M059J (cell line): ENCODE data around the gene AGBL4. TPM values are rescaled to one million over a fixed set of nuclear protein-coding genes. Genes with fewer than 3 reads are reported as not detected.

Source experiments
- DNase-seq: peaks from one replicate; pipeline ENCODE4 v3.0.0-alpha.2; 2012; ENCODE audit warnings: low read depth
- total RNA-seq: library from RNA; depleted of rRNA; stranded (reverse); fragments of >200 nt; shearing (Covaris generic); gene quantifications from 2 replicates; pipeline ENCODE4 v1.2.3, GENCODE V29; 2014

Gene AGBL4
- total RNA-seq, 1 experiment from 2014 or later: not detected

DNA sequence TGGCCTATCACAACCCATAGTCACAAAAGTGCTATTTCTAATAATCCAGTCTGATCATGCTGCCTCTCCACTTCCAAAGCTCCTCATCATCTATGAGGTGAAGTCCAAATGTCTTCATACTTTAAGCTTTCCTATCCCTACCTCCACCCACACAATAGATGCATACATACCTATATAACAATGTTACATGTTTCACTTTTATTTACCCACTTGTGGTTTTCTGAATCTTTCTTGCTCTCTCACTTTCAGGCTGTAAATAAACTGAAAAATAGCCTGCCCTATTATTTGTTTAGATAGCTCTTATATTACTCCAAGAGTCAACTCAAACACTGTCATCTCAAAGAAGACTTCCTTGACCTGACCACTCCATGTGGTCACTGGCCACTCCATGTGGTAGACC lies 840.3 kb downstream of the AGBL4 start:
- no peak for DNase-seq

DNA sequence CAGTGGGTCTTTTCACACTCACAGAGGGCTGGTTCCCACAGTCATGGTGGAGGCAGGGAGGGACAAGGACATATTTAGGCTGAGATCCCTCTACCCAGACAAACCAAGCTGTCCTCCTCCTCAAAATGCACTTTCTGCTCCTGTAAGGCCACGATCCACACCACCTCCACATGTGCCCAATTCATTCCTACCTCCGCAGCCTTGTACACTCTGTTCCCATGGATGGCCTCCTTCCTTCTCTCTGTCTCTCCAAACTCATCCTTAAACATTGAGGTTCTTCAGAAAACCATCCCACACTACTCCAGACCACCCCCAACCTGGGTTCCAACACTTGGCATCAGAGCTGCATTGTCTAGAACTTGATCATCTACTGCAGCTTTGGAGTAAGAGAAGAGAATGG lies 842.7 kb downstream of the AGBL4 start:
- DNase-seq: no peak

DNA sequence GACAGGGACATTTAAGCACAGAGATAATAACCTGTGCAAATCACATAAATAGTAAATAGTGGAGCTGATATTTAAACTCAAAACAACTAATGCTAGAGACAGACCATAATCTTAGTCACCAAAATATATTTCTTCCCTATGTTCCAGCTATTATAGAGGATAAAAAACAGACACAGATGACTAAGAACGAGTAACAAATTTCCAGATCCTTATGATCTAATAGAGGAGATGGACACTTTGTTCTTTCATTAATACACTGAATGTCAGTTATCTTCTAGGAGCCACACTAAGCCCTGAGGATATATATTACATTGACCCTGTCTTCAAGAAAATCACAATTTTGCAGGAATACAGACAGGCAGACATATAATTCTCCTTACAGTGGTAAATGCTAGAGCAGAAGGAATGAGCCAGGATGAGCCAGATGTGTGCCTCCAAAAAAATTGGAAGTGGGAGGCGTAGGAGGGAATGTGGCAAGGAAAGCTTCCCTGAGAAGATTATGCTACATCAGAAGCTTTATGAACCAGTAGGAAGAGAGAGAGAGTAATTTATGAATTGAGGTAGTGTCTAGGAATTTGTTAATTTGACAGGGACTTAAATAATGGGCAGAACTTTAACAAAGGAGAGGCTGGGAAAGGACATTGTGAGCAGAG lies 851.7 kb downstream of the AGBL4 start:
- no peak for DNase-seq

DNA sequence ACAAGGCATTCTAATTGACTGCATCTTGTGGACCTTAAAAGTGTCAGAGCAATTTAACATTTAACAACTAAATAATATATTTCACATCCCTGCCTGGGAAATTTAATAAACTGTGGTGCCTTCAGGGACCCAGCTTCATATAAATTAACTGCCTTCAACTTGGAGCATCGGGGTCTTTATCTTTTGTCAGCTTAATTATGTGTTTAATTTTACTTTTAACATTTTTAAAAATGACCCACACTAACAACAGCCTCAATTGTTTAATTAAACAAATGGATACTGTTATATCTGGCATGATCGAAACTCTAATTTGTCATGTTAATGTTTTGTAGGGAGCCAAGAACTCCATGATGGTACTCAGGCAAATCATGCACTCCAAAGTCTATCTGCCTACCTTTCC lies 857.7 kb downstream of the AGBL4 start:
- DNase-seq: no peak

DNA sequence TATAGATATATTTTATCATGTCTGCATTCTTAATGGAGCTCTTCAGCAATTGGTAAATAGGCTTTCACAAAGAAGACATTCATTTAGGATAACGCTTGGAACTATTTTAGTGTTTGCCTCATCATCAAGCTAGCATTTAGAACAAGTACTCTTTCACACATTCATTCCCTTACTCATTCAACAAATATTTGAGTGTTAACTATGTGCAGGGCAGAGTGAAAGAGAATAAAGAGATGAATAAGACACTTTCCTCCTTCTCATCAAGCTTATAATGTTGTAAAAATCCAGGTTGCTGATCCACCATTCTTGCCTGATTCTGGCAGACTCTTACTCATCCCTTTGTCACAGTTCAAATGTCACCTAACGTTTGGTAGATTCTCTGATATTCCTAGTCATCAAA lies 860.7 kb downstream of the AGBL4 start:
- no peak for DNase-seq

DNA sequence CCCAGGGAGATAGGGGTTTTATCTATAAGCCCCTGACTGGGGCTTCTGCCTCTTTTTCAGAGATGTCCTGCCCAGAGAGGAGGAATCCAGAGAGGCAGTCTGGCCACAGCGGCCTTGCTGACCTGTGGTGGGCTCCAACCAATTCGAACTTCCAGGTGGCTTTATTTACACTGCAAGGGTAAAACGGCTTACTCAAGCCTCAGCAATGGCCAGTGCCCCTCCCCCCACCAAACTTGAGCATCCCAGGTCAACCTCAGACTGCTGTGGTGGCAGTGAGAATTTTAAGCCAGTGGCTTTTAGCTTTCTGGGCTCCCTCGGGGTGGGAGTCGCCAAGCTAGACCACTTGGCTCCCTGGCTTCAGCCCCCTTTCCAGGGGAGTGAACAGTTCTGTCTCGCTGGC lies 863.1 kb downstream of the AGBL4 start:
- DNase-seq: no peak

DNA sequence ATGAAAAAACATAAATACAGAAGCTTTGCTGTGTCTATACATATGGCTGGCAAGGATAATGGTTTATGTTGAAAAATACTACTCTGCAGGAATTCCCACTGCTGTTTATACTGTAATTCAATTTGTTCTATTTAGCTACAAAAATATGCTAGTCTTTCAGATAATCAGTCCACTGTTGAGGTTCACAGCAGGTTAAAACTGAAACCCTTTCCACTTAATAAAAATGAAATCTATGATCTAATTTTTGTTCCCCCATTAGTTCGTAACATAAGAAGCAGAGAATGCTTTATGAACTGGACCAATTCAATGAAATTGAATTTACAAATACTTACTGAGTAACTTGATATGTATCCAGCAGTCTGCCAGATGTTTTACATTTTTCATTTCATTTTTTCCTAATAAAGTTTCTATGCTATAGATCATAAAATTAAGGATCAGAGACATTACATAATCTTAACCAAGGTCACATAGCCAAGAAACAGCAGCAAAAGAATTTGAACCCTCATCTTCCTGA lies 887.0 kb downstream of the AGBL4 start:
- no peak for DNase-seq

DNA sequence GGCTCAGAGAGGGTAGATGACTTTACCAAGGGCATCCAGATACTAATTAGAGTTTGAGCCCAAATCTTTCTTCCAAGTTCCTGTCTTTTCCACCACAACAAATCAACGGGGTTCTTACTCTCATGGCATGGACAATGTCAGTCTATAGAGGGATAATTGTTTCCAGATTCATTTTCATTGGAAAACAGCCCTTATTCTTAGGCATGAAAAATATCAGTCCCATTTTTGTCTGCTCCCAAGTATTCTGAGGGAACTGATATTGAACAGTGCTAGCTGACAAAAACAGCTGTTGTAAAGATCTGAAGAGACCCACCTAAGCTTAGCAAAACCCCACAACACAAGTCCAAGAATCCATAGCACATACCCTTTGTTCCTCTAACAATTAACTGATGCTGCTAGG lies 898.0 kb downstream of the AGBL4 start:
- DNase-seq: no peak

DNA sequence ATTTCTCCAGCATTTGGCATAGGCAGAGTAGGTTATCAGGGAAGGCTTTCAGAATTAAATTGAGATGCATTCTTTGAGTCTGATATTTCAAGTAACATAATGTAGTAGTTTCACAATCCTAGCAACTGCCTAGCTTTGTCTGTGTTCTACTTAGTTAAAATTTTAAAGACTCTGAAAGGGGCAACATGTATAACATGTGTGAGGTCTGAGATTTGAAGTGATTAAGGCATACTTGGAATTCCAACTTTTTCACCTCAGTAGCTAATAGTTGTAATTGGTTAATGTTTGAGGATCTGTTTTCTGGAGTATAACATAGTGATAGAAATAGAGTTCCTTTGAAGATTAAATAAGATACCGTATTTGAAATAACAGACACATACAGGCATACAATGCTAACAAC lies 911.8 kb downstream of the AGBL4 start:
- DNase-seq: no peak

DNA sequence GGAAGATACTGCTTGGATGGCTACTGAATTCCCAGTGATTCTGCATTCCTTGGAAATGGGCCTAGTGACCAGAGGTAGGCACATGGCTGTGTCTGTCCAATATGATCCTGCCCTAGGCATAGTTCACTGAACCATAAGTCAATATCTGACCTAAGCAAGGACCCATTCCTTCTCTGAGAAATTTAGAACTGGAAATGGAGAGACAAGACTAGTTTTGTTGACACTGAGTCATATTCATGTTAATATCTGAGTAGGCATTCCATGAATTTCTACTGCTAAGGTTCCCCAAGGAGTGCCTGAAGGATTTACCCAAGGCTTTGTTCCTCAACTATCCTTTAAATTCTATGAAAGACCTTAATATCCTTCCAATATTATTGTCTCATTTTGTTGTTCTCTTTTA lies 917.3 kb downstream of the AGBL4 start:
- DNase-seq: no peak

DNA sequence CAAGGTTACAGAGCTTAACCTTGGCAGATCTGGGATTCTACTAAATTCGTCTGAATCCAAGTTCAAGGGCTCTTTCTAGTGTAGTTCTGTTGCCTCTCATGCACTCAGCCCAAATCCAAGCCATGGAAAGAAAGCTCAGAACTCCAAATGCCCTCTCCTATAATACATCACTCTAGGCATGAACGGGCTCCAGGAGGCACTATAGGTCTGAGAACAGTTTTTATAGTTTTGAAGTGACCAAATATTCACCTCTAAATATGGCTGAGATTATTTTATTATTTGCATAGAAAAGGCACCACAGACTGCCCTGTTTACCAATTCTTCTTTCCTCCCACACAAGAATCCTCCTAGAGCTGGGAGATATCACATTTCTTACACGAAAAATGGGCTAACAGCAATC lies 919.2 kb downstream of the AGBL4 start:
- no peak for DNase-seq

DNA sequence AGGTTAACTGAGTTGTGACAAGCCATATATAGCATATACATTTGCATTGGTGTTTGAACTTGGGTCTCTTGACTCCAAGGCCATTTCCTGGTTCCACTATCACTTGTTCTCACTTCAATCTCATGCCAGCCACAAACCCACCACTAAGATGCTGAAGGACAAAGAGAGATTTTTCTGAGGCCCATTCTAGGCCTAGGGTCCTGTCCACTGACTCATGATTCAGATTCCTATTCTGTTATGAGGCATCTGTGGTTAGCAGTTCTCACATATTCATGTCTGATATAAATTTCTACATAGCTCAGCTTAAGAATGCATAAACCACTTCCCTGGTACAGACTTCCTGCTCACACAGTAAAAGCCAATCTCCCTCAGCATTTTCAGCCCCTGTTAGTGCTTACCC lies 921.0 kb downstream of the AGBL4 start:
- peak; percentile 17 for DNase-seq

DNA sequence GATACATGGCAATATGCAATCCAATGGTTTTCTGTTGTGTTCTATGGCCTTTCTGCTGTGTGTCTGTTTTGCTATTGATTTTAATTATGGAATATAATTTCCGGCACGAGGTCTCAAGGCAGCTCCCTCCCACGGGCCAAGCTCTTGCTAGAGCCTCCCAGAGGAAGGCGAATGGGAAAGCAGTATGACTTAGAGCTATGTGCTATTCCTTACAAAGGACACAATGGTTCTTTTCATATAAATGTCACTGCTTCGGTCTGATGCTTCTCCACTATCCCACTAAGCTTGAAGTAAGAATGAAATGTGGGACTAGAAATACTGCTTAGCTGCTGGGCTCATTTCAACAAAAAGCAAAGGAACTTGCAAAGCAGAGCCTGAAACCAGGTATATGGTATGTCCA lies 924.9 kb downstream of the AGBL4 start:
- DNase-seq: no peak

DNA sequence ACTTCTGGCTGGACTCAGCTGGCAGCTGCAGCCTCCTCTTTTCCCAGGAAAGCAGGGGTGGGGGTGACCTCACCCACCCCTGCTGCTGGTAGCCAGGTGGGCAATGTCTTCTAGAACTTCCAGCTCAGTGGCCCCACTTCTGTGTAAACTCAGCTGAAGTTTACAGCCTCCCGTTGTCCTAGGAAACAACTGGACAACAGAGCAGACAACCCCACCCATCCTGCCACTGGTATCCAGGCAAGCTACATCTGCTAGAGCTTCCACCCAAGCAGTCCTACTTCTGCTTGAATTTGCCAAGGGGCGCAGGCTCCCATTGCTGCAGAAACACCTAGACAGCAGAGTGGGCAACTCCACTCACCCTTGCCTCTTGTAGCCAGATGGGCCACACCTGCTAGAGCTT lies 937.4 kb downstream of the AGBL4 start:
- DNase-seq: no peak

DNA sequence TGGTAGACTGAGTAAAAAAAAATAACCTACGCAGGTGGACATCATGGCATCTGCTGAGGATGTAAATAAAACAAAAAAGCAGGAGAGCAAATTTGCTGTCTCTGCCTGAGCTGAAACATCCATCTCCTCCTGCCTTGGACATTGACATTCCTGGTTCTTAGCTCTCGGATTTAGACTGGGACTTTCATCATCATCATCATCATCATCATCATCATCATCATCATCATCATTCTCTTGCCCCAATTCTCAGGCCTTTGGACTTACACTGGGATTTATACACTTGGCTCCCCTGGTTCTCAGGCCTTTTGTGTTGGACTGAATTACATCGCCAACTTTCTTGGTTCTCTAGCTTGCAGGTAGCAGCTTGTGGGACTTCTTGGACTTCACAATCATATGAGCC lies 938.7 kb downstream of the AGBL4 start:
- no peak for DNase-seq

DNA sequence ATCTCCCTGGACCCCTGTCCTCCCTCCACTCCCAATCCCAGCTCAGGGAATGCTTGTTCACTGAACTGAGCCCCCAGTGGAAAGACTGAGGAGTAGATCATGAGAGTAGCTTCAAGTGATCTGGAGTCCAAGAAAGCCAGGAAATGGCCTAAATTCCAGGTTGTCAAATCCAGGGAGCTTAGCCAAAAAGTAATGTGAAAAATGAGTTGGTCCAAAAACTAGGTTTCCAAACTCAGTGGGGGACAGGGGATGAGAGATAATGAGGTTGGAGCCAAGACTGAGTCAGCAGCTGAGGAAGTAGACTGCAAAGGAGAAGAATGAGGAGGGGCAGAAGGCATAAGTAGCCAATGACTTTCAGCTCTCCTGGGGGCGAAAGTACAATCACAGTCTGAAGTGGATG lies 963.0 kb downstream of the AGBL4 start:
- DNase-seq: no peak

DNA sequence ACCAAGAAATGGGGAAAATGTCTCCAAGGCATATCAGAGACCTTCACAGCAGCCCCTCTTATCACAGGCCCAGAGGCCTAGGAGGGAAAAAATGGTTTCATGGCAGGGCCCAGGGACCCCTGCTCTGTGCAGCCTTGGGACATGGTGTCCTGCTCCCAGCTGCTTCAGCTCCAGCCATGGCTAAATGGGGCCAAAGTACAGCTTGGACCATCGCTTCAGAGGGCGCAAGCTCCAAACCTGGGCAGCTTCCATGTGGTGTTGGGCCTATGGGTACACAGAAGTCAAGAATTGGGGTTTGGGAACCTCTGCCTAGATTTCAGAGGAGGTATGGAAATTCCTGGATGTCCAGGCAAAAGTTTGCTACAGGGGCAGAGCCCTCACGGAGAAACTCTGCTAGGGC lies 964.7 kb downstream of the AGBL4 start:
- DNase-seq: no peak

DNA sequence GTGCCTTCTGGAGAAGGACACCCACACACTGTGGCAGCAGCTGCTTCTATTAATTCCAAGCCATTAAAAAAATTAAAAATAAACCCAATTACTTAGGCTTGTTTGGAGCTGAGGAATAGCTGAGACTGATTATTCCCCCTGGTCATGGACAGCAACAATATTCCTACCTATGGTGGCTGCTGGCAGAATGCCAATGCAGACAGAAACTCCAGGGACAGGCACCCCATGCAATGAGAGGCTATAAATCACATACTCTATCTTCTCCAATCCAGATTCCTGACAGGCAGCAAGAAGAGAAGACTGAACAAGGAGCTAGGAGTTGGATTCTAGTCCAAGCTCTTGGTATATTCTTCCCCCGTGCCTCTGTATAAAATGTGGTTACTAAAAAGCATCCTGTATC lies 971.7 kb downstream of the AGBL4 start:
- no peak for DNase-seq

DNA sequence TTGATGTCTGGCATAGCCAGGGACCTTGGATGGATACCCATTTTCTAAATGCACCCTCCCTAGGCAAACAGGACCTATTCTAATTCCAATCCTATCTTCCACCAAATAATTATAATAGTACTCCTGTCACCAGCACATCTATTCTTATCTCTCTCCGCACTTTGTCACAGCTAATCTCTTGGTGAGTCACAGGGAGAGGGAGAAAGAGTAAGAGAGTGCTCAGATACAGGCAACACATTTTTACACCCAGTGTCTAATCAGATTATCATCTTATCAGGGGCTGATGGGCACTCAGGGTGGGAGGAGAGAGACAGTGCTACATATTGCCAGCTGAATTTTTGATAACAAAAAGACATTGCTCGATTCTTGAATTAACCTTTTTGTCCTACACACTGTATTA lies 972.1 kb downstream of the AGBL4 start:
- DNase-seq: no peak

DNA sequence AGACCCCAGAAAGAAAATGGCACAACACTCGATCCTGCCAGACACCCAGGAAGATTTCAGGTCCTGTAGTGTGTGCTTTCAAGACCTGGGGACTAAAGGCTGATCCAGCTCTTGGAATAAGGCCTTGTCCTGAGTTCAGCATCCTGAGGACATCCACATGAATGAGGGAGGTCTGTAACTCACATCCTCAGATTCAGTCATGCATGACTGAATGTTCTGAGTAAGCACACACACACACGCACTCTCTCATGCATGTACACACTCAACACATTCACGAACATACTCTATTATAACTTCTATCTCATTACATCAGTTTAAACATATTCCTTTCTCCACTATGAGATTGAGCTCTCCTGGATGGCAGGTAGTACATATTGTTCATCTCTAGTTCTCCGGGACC lies 973.7 kb downstream of the AGBL4 start:
- DNase-seq: no peak

DNA sequence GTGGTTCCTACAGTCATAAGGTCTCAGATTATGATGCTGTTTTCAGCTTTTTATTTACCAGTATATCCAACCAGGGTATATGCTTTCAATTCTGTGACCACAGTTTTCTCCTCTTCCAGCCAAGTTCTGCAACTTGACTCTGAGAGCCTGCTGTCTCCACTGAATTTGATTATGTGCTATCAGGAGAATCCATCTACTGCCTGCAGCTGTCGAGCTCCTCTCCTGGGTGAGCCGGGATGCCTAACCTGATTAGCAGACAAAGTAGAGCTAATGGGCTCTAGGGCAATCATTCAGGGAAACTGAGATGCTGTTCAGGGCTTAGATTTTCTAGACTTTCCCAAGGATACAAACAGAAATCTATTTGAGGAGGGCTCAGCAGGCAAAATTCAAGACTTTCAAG lies 975.6 kb downstream of the AGBL4 start:
- DNase-seq: no peak

DNA sequence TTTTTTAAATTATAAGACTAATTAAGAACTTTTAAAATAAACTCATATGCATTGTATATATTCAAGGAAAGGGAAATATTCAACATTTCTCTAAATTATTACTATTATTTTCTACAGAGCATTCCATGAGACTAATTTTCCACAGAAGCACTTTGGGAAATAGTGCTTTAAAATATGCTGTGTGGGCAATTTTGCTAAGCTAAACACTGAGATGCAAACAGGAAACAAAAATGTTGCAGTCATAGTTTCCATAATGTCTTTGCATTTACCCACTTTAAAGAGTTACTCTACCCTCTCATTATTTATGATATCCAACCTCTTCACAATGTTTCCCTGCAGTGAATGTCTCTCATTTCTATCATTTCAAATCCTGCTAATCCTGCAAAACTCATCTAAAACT lies 977.4 kb downstream of the AGBL4 start:
- DNase-seq: no peak

DNA sequence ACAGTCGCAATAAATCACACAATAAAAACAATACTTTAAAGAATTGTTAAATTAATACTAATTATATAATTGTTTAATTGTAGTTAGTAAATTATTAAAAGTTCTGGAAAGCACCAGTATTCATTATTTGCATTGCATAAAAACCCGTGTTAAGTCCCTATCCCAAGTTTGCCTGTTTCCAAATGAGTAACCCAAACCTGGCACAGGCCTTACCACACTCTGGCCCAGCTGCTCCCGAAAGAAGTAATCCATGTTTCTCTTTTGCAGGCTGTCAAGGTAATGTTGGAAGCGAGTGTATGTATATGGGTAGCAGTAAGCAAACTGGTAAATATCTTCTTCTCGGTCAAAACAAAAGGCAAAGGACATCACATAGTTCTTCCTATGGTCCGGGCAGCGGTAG lies 978.4 kb downstream of the AGBL4 start:
- no peak for DNase-seq

DNA sequence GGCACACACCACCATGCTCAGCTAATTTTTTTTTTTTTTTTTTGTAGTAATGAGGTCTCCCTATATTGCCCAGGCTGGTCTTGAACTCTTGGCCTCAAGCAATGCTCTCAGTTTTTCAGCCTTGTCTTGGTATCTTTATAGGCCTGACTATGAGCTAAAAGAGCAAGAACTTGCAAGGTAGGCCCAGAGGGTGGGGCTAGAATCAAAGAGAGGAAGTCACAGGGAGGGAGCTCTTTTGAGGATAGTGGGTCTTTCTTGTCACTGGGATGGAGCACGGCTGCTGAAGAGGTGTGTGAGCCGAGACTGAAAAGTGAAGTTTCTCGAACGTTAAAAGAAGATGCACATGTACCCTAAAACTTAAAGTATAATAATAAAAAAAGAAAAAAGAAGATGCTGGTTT lies 987.1 kb downstream of the AGBL4 start:
- no peak for DNase-seq
